Measurements from ENCODE around the gene FBP2.
"Not testable (repeated sequence)": the region's sequence is repeated elsewhere in the genome, so short reads cannot be mapped to it uniquely, and the experiment has no call there.

FBP2 gene

GRCh38 chr9:94554439-94555331 is 38.9 kb downstream of the FBP2 start, which contains the start of gene PCAT7:
TSS of gene PCAT7 (plus strand) at chr9:94555083.
- peak; percentile 90 for DNase-seq

- no peak for DNase-seq
These were observed 39.6 kb downstream of the FBP2 start for GRCh38 chr9:94554078-94554438.

GRCh38 chr9:94553029-94553938 is 40.3 kb downstream of the FBP2 start:
- peak; percentile 50 for DNase-seq

- no peak for DNase-seq
These were observed 47.7 kb downstream of the FBP2 start for GRCh38 chr9:94545940-94546339.

- not testable (repeated sequence) for DNase-seq
These were observed 49.3 kb downstream of the FBP2 start for GRCh38 chr9:94544335-94544734.

- DNase-seq = no peak
These were observed 54.7 kb downstream of the FBP2 start for GRCh38 chr9:94538908-94539307.

GRCh38 chr9:94534901-94535300 is 58.7 kb downstream of the FBP2 start:
- DNase-seq = no peak

- no peak for DNase-seq
These were observed 60.0 kb downstream of the FBP2 start for GRCh38 chr9:94533601-94534000.

- no peak for DNase-seq
These were observed 60.5 kb downstream of the FBP2 start for GRCh38 chr9:94533155-94533554.

- no peak for DNase-seq
These were observed 64.7 kb downstream of the FBP2 start for GRCh38 chr9:94528886-94529285.

- no peak for DNase-seq
These were observed 66.7 kb downstream of the FBP2 start for GRCh38 chr9:94526951-94527350.

GRCh38 chr9:94526271-94526670 is 67.4 kb downstream of the FBP2 start:
- DNase-seq = no peak

- DNase-seq = no peak
These were observed 68.1 kb downstream of the FBP2 start for GRCh38 chr9:94525396-94526035.

GRCh38 chr9:94517254-94517653 is 76.4 kb downstream of the FBP2 start:
- no peak for DNase-seq

- DNase-seq = no peak
These were observed 78.9 kb downstream of the FBP2 start for GRCh38 chr9:94514722-94515121.

- DNase-seq = no peak
These were observed 81.7 kb downstream of the FBP2 start for GRCh38 chr9:94511955-94512265.

GRCh38 chr9:94511134-94511954 is 82.3 kb downstream of the FBP2 start:
- no peak for DNase-seq

All from NCI-H510A treated with DMSO at 0.1 percent for 48 hours (cell line).